GM10266 (cell line): Measurements from ENCODE around the gene FOXRED2.

Experiments
- DNase-seq: peaks from one replicate; pipeline ENCODE4 v3.0.0; 2012; ENCODE audit errors: extremely low spot score
- TF ChIP-seq, protein P1 (sequence below): IDR thresholded peaks from 2 replicates; pipeline ENCODE4 v1.5.1; 2012; ENCODE audit warnings: mild to moderate bottlenecking, low read depth; ENCODE audit not compliant: control insufficient read depth, insufficient read depth; ENCODE audit errors: missing control alignments

The FOXRED2 gene

DNA sequence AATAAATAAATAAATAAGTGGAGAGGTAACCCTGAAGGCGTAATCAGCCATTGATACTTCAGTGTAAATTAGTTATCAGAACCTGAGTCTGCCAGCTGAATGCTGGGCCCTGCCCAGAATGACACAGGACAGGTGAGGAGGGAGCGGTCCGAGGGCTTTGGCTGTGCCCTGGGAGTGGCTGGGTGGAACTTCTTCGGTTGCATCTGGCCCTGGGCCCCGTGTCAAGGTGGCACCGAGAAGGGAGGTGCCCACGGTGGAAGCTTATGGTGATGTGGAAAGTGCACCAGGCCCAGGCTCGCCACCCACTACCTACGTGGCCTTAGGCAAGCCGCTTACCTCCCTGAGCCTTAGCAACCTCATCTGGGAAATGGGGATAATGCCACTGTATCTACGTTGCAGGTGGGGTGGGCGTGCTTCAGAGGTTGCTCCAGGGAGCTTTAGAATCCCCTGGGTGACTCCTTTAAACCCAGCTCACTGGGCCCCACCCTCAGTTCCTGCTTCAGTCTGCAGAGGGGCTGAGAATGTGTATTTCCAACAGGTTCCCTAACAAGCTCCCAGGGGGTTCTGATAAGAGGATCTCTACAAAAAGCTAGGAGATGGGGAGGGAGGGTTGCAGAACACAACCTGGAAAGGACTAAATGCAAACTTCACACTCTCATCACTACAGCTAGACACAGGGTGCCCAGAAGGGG lies 64.2 kb downstream of the FOXRED2 start:
- TF ChIP-seq, protein P1, sequence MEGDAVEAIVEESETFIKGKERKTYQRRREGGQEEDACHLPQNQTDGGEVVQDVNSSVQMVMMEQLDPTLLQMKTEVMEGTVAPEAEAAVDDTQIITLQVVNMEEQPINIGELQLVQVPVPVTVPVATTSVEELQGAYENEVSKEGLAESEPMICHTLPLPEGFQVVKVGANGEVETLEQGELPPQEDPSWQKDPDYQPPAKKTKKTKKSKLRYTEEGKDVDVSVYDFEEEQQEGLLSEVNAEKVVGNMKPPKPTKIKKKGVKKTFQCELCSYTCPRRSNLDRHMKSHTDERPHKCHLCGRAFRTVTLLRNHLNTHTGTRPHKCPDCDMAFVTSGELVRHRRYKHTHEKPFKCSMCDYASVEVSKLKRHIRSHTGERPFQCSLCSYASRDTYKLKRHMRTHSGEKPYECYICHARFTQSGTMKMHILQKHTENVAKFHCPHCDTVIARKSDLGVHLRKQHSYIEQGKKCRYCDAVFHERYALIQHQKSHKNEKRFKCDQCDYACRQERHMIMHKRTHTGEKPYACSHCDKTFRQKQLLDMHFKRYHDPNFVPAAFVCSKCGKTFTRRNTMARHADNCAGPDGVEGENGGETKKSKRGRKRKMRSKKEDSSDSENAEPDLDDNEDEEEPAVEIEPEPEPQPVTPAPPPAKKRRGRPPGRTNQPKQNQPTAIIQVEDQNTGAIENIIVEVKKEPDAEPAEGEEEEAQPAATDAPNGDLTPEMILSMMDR, result no peak
- DNase-seq, result no peak

DNA sequence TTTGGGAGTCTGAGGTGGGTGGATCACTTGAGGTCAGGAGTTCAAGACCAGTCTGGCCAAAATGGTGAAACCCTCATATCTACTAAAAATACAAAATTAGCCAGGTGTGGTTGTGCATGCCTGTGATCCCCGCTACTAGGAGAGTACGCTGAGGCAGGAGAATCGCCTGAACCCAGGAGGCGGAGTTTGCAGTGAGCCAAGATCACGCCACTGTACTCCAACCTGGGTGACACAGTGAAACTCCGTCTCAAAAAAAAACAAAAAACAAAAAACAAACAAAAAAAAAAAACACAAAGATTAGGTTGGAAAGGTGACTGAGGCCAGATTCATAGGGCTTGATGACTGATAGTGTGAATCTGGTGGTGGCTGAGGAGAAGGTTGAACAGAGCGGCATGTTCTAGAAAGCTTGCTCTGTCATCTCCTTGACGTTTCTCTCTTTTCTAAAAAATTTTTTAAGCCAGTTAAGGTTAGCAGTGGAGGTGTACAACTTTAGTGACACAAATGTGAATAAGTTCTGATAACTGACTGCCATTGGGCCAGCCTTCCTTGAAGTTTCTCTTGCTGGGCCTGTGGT lies 66.3 kb downstream of the FOXRED2 start:
- TF ChIP-seq, protein P1, result no peak
- no peak for DNase-seq

DNA sequence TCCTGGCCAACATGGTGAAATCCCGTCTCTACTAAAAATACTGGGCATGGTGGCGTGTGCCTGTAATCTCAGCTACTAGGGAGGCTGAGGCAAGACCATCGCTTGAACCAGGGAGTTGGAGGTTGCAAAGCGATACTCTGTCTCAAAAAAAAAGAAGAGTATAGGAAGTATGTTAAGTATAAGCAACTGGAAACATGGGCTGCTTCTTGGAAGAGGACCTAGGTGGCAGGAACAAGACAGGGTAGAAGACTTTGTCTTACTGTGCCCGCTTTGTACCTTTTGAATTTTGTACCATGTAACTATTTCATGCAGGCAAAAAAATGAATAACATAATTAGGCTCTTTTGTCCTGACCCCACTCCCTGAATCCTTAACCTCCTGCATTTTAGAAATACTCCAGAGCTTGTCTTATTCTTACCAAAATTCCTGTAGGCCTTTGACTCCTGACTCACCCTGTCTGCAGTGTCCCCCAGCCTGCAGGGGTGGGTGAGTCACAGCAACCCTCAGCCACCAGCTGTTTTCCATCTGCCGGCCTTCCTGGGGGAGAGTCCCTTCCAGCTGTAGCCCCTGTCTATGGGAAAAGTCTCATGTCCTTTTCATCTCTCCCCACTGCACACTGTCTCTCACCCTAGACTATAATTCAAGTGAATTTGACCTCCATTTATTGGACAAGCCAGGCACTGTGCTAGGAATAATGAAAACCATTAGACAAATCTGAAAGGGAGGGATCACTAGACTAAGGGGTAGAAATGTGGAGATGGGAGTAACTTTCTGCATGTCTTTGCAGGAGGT lies 67.2 kb downstream of the FOXRED2 start:
- DNase-seq, result no peak
- TF ChIP-seq, protein P1, result no peak
